ENCODE measurements around the gene DNMBP. TPM values are rescaled to one million over a fixed set of nuclear protein-coding genes. Genes with fewer than 3 reads are reported as not detected.

DNMBP gene
- total RNA-seq (2014; rRNA removed; shearing (Covaris generic)), result 8.5 and 16.9 TPM in 2 replicates

- Histone ChIP-seq H3K27me3 (ENCODE audit: control insufficient read depth, insufficient read depth, low read length) (peaks cover 3% of the 10 kb centered on the region; the same call in 1 of the 2 replicates), H3K4me3 (ENCODE audit: insufficient read depth, low read depth, low read length) (peak within 1 kb of the TSS; percentile 73), H3K36me3 (replicated peaks; ENCODE audit: control insufficient read depth, insufficient read depth, low read length) (no peaks in the 10 kb centered on the region)
- peak; percentile 99 for DNase-seq
These were observed at the start of gene DNMBP for GRCh38 chr10:100009793-100010676. DNMBP (minus strand) TSS chr10:100009947; CDS start chr10:99972124, 37,823 bp downstream.

- Histone ChIP-seq H3K27me3 (ENCODE audit: control insufficient read depth, insufficient read depth, low read length) (no peaks in the 10 kb centered on the region), H3K4me3 (ENCODE audit: insufficient read depth, low read depth, low read length) (no peak overlapping the region), H3K36me3 (replicated peaks; ENCODE audit: control insufficient read depth, insufficient read depth, low read length) (no peaks in the 10 kb centered on the region)
- DNase-seq, result no peak
These were observed 48.2 kb upstream of the DNMBP start for GRCh38 chr10:100057948-100058347.

GRCh38 chr10:100053686-100054460 is 44.1 kb upstream of the DNMBP start:
- H3K27me3 ChIP-seq (ENCODE audit: control insufficient read depth, insufficient read depth, low read length), result no peaks in the 10 kb centered on the region
- no peak overlapping the region for H3K4me3 ChIP-seq (ENCODE audit: insufficient read depth, low read depth, low read length)
- no peak for DNase-seq
- no peaks in the 10 kb centered on the region for H3K36me3 ChIP-seq (replicated peaks; ENCODE audit: control insufficient read depth, insufficient read depth, low read length)

GRCh38 chr10:100046021-100046486 is 36.3 kb upstream of the DNMBP start:
- peak; percentile 65 for DNase-seq
- Histone ChIP-seq H3K36me3 (replicated peaks; ENCODE audit: control insufficient read depth, insufficient read depth, low read length) (no peaks in the 10 kb centered on the region), H3K4me3 (ENCODE audit: insufficient read depth, low read depth, low read length) (no peak overlapping the region), H3K27me3 (ENCODE audit: control insufficient read depth, insufficient read depth, low read length) (no peaks in the 10 kb centered on the region)

GRCh38 chr10:100045592-100045991 is 35.8 kb upstream of the DNMBP start:
- Histone ChIP-seq H3K36me3 (replicated peaks; ENCODE audit: control insufficient read depth, insufficient read depth, low read length) (no peaks in the 10 kb centered on the region), H3K4me3 (ENCODE audit: insufficient read depth, low read depth, low read length) (no peak overlapping the region), H3K27me3 (ENCODE audit: control insufficient read depth, insufficient read depth, low read length) (no peaks in the 10 kb centered on the region)
- DNase-seq, result no peak

- Histone ChIP-seq H3K4me3 (ENCODE audit: insufficient read depth, low read depth, low read length) (no peak overlapping the region), H3K36me3 (replicated peaks; ENCODE audit: control insufficient read depth, insufficient read depth, low read length) (no peaks in the 10 kb centered on the region), H3K27me3 (ENCODE audit: control insufficient read depth, insufficient read depth, low read length) (no peaks in the 10 kb centered on the region)
- DNase-seq, result no peak
These were observed 34.0 kb upstream of the DNMBP start for GRCh38 chr10:100043796-100044195.

GRCh38 chr10:100043344-100043743 is 33.6 kb upstream of the DNMBP start:
- H3K4me3 ChIP-seq (ENCODE audit: insufficient read depth, low read depth, low read length), result no peak overlapping the region
- H3K27me3 ChIP-seq (ENCODE audit: control insufficient read depth, insufficient read depth, low read length), result no peaks in the 10 kb centered on the region
- H3K36me3 ChIP-seq (replicated peaks; ENCODE audit: control insufficient read depth, insufficient read depth, low read length), result no peaks in the 10 kb centered on the region
- DNase-seq, result no peak

- Histone ChIP-seq H3K27me3 (ENCODE audit: control insufficient read depth, insufficient read depth, low read length) (no peaks in the 10 kb centered on the region), H3K36me3 (replicated peaks; ENCODE audit: control insufficient read depth, insufficient read depth, low read length) (no peaks in the 10 kb centered on the region), H3K4me3 (ENCODE audit: insufficient read depth, low read depth, low read length) (no peak overlapping the region)
- DNase-seq, result no peak
These were observed 31.7 kb upstream of the DNMBP start for GRCh38 chr10:100041306-100042002.

GRCh38 chr10:100038561-100039071 is 28.9 kb upstream of the DNMBP start:
- no peak for DNase-seq

GRCh38 chr10:100037758-100038315 is 28.1 kb upstream of the DNMBP start:
- H3K36me3 ChIP-seq (replicated peaks; ENCODE audit: control insufficient read depth, insufficient read depth, low read length), result no peaks in the 10 kb centered on the region
- no peak for DNase-seq
- no peak overlapping the region for H3K4me3 ChIP-seq (ENCODE audit: insufficient read depth, low read depth, low read length)
- H3K27me3 ChIP-seq (ENCODE audit: control insufficient read depth, insufficient read depth, low read length), result no peaks in the 10 kb centered on the region

More at GRCh38 chr10:100038561-100039071, 28.9 kb upstream of the DNMBP start:
- H3K27me3 ChIP-seq (ENCODE audit: control insufficient read depth, insufficient read depth, low read length), result no peaks in the 10 kb centered on the region
- no peaks in the 10 kb centered on the region for H3K36me3 ChIP-seq (replicated peaks; ENCODE audit: control insufficient read depth, insufficient read depth, low read length)
- no peak overlapping the region for H3K4me3 ChIP-seq (ENCODE audit: insufficient read depth, low read depth, low read length)

GRCh38 chr10:100036850-100037249 is 27.1 kb upstream of the DNMBP start:
- Histone ChIP-seq H3K27me3 (ENCODE audit: control insufficient read depth, insufficient read depth, low read length) (no peaks in the 10 kb centered on the region), H3K36me3 (replicated peaks; ENCODE audit: control insufficient read depth, insufficient read depth, low read length) (no peaks in the 10 kb centered on the region), H3K4me3 (ENCODE audit: insufficient read depth, low read depth, low read length) (no peak overlapping the region)
- no peak for DNase-seq

GRCh38 chr10:100033766-100034418 is 24.1 kb upstream of the DNMBP start:
- DNase-seq, result no peak
- H3K27me3 ChIP-seq (ENCODE audit: control insufficient read depth, insufficient read depth, low read length), result no peaks in the 10 kb centered on the region
- H3K4me3 ChIP-seq (ENCODE audit: insufficient read depth, low read depth, low read length), result no peak overlapping the region
- H3K36me3 ChIP-seq (replicated peaks; ENCODE audit: control insufficient read depth, insufficient read depth, low read length), result no peaks in the 10 kb centered on the region

- H3K27me3 ChIP-seq (ENCODE audit: control insufficient read depth, insufficient read depth, low read length), result no peaks in the 10 kb centered on the region
- no peak for DNase-seq
- H3K36me3 ChIP-seq (replicated peaks; ENCODE audit: control insufficient read depth, insufficient read depth, low read length), result no peaks in the 10 kb centered on the region
- H3K4me3 ChIP-seq (ENCODE audit: insufficient read depth, low read depth, low read length), result no peak overlapping the region
These were observed 17.7 kb upstream of the DNMBP start for GRCh38 chr10:100027416-100027815.
